Ovary (tissue), 3 donors: Measurements from ENCODE around the gene RHNO1.

ENCODE experiments used
- CTCF ChIP-seq, 3 donors: fragments of 450-650 bp in 2 of 3; fragments of 200-600 bp in 1 of 3; IDR thresholded peaks; one replicate each; pipeline versions ENCODE4 v1.5.1 to v1.8.0; 2016 to 2022; ENCODE audit warnings: antibody characterized with exemption in 3 of 3, mild to moderate bottlenecking in 1 of 3
- EP300 ChIP-seq: sonication (generic); formaldehyde crosslinking; IDR thresholded peaks from one replicate; pipeline ENCODE4 v1.6.1; 2017; ENCODE audit warnings: antibody characterized with exemption
- POLR2A ChIP-seq: fragments of 450-650 bp; IDR thresholded peaks from one replicate; pipeline ENCODE4 v1.6.1; 2017; ENCODE audit warnings: antibody characterized with exemption, mild to moderate bottlenecking, moderate library complexity
- donor health status: DM: no; HTN: no; CAD: no.

GRCh38 chr12:2893007-2893406, 16.0 kb downstream of the RHNO1 start:
- no peak for TF ChIP-seq CTCF (IDR thresholded peaks at IDR 0.05)
- TF ChIP-seq POLR2A: no peak
- TF ChIP-seq EP300: no peak
